PC-3 (cell line): ENCODE measurements around the gene EFCAB11.

Experiments
- EZH2 ChIP-seq: fragments of 300-600 bp; sonication (generic); IDR thresholded peaks from one replicate; pipeline ENCODE4 v1.6.1; 2017; ENCODE audit warnings: antibody characterized with exemption, mild to moderate bottlenecking, low read length; ENCODE audit not compliant: unreplicated experiment
- EZH2phosphoT487 ChIP-seq: fragments of 300-600 bp; sonication (generic); IDR thresholded peaks from 2 replicates; pipeline ENCODE4 v1.6.1; 2018; ENCODE audit warnings: mild to moderate bottlenecking, antibody characterized with exemption, low read length, borderline replicate concordance
- TF ChIP-seq, protein P1 (sequence below): fragments of 300-600 bp; sonication (generic); conservative IDR thresholded peaks from 2 replicates; pipeline ENCODE4 v1.5.1; 2017; ENCODE audit warnings: antibody characterized with exemption, low read depth, mild to moderate bottlenecking, low read length

DNA sequence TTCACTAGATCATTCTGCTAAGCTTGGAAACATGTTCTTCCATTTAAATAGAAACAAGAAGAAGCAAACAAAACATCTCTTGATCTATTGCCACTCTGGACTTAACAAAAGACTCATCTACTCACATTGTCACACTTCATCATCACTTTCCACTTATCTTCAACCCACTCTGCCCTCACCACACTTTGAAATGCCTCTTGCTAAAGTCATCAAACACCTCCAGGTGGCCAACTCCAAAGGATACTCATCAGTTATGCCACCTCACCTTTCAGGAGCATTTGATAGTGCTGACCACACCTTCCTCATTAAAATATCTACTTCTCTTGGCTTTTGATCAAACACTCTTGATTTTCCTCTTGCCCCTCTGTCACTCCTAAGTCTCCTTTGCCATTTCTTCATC lies 7.2 kb downstream of the EFCAB11 start:
- TF ChIP-seq, protein P1, sequence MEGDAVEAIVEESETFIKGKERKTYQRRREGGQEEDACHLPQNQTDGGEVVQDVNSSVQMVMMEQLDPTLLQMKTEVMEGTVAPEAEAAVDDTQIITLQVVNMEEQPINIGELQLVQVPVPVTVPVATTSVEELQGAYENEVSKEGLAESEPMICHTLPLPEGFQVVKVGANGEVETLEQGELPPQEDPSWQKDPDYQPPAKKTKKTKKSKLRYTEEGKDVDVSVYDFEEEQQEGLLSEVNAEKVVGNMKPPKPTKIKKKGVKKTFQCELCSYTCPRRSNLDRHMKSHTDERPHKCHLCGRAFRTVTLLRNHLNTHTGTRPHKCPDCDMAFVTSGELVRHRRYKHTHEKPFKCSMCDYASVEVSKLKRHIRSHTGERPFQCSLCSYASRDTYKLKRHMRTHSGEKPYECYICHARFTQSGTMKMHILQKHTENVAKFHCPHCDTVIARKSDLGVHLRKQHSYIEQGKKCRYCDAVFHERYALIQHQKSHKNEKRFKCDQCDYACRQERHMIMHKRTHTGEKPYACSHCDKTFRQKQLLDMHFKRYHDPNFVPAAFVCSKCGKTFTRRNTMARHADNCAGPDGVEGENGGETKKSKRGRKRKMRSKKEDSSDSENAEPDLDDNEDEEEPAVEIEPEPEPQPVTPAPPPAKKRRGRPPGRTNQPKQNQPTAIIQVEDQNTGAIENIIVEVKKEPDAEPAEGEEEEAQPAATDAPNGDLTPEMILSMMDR, result no peak
- TF ChIP-seq EZH2 (no peak), EZH2phosphoT487 (no peak)
